K562 (cell line): Measurements from ENCODE around the gene PEX5L.

ENCODE experiments used
- DNMT1 ChIP-seq: fragments of 450-650 bp; IDR thresholded peaks from 2 replicates; pipeline ENCODE4 v1.6.1; 2016; ENCODE audit warnings: antibody characterized with exemption, mild to moderate bottlenecking
- FOXJ3 ChIP-seq: sonication (generic); formaldehyde crosslinking; IDR thresholded peaks from 2 replicates; pipeline ENCODE4 v1.4.0; 2020; ENCODE audit warnings: mild to moderate bottlenecking, missing genetic modification reagents
- MEF2D ChIP-seq: conservative IDR thresholded peaks from 2 replicates; pipeline ENCODE4 v1.6.1; 2016; ENCODE audit warnings: low read depth, missing genetic modification characterization, missing compliant biosample characterization
- MYC ChIP-seq, 2 experiments: fragments of 250-450 bp in 1 of 2; sonication (Bioruptor Pico) in 1 of 2; IDR thresholded peaks; 2 replicates each; pipeline versions ENCODE4 v1.5.1 to v1.6.1; 2012 to 2021; ENCODE audit warnings: low read depth in 2 of 2, borderline replicate concordance in 1 of 2, improper control_type of control experiment in 1 of 2, low read length in 1 of 2, mild to moderate bottlenecking in 1 of 2, moderate library complexity in 1 of 2
- RBM22 ChIP-seq: fragments of 200-400 bp; formaldehyde crosslinking; IDR thresholded peaks from 2 replicates; pipeline ENCODE4 v1.6.1; 2018; ENCODE audit warnings: low read length, low read depth; ENCODE audit not compliant: poor library complexity, severe bottlenecking
- THRA ChIP-seq: fragments of 450-650 bp; IDR thresholded peaks from 2 replicates; pipeline ENCODE4 v1.6.1; 2017; ENCODE audit warnings: mild to moderate bottlenecking, moderate library complexity
- TRIM28 ChIP-seq: fragments of 450-650 bp; IDR thresholded peaks from 2 replicates; pipeline ENCODE4 v1.6.1; 2017
- ZNF644 ChIP-seq: fragments of 200-800 bp; sonication (Bioruptor generic); IDR thresholded peaks from 2 replicates; pipeline ENCODE4 v1.6.1; 2016; ENCODE audit warnings: low read depth, missing genetic modification characterization, missing compliant biosample characterization

DNA sequence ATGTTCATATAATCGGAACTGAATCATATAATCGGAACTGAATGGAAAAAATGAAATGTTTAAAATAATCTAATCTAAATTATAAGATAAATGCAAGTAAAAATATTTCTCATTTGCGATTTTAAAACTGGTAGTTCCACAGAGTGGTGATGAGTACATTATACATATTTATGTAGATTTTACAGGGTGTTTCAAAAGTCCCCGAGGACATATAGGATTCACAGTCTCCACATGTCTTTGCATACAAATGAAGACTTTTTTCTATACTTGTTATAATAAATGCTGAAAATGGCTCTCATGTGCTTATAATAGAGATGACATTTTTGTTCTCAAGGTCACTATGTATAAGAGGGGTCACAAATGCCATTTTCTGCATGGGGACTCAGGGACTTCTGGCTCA lies 139.5 kb downstream of the PEX5L start:
- TF ChIP-seq TRIM28: no peak
- no peak for TF ChIP-seq DNMT1
- TF ChIP-seq FOXJ3: no peak
- no peak for TF ChIP-seq ZNF644 (tag)
- no peak for TF ChIP-seq RBM22
- TF ChIP-seq MEF2D (tag): no peak
- TF ChIP-seq MYC (IDR thresholded peaks at IDR 0.05; ENCODE audit: low read depth, low read length): no peak
- TF ChIP-seq MYC (CRISPR knock-in tag; IDR thresholded peaks at IDR 0.05; ENCODE audit: borderline replicate concordance, low read depth): no peak
- no peak for TF ChIP-seq THRA
